TTC549 (cell line): ENCODE data around the gene NFIC.
"Not testable (repeated sequence)": the region's sequence is repeated elsewhere in the genome, so short reads cannot be mapped to it uniquely, and the experiment has no call there.

Experiments
- FAIRE-seq: peaks from 2 replicates; lab custom pipeline; 2012; peaks lifted over from hg19 to GRCh38; lab: Jason Lieb, UNC

NFIC gene

DNA sequence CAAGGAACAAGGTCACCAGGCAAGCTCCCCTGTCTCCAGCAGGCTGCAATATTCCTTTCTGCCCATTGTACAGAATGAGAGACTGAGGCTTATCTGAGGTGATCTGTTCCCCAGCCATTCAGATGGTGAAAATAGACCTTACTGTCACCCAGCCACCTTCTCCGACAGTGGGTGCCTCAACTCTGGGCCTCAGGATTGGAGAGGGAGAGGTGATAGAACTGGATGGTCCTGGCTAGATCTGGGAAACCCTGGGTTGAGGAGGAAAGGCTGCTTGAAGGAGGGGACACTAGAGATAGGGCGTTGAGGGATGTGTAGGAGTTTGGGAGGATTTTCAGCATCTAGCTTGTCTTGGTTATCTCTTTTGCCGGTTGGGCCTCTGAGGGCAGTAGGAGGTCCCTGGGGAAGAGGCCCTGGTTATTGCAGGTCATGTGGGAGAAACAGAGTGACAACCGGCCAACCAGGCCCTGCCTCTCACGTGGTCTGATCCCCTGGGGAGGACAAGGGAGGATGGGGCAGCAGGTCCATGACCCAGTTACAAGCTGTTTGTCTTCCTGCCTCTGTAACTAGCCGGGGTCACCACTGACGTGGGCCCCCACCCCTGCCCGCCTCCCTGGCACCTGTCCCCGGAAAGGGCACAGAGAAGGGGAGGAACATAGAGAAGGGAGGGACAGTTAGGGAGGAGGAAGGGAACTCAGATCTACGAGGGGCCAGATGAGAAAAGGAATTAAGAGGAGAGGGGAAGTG is 8.2 kb downstream of the NFIC start:
- no peak for FAIRE-seq

DNA sequence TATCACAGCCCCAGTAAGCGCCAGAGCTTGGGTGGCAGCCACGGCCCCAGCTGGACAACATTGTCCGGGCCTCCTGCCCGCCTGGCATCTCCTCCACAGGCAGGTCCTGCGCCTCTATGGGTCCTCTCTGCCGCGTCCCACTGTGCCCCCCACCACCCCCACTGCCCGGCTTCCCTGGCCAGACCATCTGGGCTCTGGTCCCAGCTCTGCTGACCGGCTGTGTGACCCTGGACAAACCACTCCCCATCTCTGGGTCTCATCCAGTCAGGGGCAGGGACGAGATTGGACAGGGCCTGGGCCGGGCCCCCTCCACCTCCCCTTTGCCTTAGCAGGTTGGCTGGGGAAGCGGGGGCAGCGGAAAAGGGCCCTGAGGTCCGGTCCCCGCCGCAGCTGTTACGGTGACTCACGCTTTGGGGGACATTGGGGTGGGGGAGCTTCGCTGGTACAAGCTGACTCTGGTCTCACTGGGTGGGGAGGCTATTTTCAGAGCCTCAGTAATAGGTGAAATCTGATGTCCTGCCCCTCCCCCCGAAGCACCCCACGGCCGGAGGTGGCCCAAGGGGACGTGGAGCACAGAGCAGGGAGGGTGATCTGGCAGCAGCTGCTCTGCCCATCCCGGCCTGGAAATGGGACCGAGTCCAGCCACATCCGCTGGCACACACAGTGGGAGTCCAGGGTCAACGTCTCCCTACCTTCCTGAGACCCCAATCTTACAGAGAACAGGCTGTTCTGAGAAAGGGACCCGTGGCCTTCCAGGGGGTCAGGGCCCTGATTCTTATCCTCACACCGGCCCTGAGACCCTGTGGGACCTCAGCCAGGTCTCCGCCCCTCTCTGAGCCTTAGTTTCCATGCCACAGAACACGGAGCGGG is 9.1 kb downstream of the NFIC start:
- FAIRE-seq: no peak

DNA sequence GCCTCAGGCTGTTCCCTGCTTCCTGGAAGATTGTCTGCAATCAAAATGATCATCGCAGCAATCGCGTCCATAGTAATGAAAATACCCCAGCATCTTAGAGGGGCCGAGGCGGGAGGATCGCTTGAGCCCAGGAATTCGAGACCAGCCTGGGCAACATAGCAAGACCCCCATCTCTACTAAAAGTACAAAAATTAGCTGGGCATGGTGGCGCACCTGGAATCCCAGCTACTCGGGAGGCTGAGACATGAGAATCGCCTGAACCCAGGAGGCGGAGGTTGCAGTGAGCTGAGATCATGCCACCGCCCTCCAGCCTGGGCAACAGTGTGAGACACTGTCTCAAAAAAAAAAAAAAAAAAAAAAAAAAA is 9.7 kb downstream of the NFIC start:
- not testable (repeated sequence) for FAIRE-seq

DNA sequence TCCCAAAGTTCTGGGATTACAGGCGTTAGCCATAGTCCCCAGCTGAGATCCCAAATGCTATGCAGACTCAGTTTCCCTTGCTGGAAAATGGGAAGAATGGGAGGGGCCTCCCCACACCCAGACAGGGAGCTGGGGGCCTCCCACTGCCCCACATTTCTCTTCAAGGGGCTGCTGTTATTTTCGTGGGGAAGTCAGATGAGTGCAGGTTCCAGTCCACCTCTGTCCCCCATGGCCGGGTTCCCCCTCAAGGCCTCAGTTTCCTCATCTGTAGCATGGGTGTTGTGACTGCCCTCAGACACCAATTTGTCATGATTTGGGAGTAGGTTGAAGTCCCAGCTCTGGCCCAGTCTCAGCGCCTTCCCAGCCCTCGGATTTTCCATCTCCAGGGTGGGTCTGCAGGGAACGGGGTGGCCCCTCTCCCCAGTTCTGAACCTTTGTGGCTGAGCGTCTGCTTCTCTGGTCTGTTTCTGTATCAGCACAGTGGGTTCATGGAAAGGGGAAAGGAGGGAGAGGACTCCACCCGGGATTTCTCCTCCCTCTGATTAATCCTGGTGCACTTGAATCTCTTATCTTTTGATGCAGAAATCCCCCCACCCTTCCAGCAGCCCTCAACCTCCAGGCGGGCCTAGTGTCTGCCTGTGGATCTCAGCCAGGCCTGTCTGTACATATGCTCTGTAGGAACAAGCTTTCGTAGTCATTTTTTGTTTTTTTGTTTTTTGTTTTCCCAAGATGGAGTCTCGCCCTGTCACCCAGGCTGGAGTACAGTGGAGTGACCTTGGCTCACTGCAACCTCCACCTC is 12.2 kb downstream of the NFIC start:
- FAIRE-seq: no peak

DNA sequence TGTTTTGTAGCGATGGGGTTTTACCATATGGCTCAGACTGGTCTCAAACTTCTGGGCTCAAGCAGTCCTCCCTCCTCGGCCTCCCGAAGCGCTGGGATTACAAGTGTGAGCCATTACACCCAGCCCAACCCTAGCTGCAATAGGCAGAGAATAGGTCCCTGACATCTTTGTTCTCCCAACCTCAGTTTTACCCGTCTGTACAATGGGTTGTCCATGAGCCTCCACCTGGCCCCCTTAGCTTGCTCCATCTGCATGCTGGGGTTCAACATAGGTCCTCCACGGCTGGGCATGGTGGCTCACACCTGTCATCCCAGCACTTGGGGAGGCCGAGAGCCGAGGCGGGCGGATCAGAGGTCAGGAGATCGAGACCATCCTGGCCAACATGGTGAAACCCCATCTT is 14.4 kb downstream of the NFIC start:
- FAIRE-seq: no peak

DNA sequence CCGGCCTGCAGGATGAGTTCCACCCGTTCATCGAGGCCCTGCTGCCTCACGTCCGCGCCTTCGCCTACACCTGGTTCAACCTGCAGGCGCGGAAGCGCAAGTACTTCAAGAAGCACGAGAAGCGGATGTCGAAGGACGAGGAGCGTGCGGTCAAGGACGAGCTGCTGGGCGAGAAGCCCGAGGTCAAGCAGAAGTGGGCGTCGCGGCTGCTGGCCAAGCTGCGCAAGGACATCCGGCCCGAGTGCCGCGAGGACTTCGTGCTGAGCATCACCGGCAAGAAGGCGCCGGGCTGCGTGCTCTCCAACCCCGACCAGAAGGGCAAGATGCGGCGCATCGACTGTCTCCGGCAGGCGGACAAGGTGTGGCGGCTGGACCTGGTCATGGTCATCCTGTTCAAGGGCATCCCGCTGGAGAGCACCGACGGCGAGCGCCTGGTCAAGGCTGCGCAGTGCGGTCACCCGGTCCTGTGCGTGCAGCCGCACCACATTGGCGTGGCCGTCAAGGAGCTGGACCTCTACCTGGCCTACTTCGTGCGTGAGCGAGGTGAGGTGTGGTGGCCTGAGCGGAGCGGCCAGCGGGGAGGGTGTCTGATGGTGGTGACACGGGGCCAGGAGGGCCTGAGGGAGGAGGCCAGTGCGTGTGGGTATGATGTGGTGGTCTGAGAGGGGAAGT is 15.5 kb downstream of the NFIC start:
- no peak for FAIRE-seq

DNA sequence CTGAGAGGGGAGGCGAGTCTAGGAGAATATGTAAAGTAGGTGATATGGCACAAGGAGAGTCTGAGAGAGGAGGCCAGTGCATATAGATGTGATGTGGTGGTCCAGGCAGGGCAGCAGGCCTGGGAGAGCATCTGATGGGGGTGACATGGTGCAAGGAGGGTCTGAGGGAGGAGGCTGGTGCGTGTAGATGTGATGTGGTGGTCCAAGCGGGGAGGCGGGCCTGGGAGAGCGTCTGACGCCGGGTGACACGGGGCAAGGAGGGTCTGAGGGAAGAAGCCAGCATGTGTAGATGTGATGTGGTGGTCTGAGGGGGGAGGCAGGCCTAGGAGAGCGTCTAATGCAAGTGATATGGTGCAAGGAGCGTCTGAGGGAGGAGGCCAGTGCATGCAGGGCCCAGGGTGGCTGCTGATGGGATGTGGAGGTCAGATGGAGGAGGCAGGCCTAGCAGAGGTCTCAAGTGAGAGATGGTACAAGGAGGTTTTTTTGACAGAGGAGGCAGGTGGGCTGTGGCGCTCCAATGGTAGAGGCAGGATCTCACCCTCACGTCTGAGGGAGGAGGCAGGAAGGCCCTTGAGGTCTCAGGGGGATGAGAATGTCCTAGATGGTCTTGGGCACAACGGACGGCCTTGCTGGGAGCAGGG is 16.2 kb downstream of the NFIC start:
- FAIRE-seq: no peak

DNA sequence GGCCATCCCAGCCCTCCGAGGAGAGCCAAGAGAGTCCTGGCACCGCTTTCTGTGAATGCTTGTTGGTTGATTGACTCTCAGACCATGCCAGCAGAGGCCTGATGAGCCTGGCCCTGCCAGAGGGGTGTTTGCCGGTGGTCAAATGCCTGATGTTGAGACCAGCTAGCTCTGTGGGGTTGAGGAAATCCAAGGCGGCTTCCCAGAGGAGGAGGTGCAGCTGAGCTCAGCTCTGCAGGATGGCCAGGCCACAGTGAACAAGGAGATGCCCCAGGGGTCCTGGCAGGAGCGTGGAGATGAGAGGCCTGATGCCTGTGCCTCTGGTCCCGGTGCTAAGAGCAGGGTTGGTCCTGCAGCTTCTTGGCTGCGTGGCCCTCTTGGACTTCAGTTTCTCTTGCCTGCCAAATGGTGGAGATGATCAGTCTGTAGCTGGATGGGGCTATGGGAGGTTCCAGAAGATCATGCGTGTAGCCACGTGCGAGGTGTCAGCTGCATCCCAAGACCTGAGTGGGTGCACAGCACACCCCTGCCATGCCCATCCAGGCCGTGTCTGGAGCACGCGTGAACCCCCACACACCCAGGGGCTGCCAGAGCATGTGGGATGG is 16.8 kb downstream of the NFIC start:
- FAIRE-seq: no peak

DNA sequence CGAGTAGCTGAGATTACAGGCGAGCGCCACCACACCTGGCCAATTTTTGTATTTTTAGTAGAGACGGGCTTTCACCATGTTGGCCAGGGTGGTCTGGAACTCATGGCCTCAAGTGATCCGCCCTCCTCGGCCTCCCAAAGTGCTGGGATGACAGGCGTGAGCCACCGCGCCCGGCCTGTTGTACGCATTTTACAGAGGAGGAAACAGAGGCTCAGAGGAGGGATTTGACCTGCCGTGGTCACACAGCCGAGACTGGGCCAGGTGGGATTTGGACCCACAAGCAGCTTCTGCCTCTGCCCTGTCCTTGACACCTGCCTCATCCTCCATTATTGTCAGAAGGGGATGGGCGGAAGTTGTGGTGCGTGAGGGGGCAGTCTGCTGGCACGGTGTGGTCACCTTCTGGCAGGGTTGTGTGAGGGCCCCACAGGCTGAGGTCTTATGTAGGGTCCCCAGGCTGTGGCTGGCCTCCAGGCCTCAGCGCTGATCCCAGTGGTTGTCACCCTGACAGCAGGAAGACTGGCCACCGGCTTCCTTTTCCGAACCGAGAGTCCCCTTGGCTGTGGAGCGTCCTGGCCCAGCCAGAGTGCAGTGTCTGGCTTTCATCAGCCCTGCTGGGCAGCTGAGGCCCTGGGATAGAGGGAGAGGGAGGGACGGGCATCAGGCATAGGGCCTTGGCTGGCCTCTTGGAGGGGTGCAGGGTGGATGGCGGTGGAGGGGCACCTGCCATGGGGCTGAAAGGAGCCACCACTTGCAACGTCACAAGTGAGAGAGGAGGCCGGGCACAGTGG is 20.3 kb downstream of the NFIC start:
- no peak for FAIRE-seq

DNA sequence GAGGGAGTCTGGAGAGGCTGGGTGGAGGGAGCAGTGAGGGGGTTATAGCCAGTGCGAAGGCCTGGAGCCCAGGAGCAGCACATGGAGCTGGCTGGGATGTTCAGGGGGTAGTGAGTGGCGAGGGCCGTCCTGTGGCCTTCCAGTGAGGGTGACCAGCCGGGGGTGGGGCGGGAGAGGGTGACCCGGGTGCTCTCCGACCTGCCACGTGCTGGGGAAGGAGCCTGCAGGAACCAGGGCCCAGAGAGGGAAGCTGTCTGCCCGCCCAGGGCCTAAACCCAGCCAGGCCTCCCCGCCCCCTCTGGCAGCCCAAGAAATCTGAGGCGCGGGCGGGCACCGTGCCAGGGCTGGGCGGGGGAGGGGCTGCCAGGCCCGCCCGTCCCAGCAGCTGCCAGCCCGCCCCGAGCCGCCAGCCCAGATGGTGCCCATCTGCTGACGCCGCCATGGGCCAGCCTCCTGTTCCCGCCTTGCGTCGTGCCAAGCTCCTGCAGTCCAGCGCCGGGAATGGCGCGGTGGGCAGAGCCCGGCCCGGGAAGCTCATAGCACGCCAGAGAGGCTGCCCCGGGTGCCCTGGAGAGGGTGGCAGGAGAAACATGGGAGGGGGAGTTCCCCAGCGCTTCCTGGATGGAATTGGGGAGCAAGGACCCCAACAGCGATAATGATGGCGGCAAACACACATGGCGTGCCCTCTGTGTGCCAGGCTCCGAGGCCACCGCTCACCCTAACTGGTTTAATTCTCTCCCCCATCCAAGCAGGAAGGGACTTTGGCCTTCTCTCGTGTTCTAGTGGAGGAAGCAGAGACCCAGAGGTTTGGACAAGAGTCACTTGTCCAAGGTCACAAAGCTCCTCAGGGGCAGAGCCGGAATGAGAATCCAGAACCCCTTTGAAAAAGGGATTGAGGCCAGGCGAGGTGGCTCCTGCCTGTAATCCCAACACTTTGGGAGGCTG is 21.5 kb downstream of the NFIC start:
- FAIRE-seq: no peak

DNA sequence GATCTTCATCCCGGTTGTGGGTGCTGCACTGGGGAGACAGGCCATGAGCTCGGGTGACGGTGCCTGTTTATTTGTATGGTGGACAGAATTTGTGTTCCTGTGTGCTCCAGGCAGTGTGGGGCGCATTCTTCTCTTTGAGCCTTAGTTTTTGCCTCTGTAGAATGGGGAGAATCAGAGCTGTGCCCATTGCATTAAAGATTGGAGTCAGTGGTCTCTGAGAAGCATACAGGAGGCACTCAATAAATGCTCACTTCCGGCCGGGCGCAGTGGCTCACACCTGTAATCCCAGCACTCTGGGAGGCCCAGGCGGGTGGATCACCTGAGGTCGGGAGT is 23.0 kb downstream of the NFIC start:
- FAIRE-seq: no peak

DNA sequence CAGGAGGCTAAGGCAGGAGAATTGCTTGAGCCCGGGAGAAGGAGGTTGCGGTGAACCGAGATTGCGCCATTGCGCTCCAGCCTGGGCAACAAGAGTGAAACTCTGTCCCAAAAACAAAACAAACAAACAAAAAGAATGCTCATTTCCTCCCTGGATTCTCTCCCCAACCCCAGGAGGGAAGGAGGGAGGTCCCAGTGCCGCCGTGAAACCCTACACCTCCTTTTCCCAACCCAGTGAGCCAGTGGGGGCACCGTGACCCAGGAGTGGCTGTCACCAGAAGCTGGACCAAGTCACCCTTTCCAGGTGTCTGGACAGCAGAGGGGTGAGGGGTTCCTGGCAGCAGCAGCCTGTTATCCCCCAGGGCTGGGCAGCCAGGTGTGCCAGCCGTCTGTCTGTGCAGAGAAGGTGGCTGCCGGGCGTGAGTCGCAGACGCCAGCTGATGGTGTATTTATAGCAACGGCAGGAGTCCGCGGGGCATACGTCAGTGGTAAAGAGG is 23.5 kb downstream of the NFIC start:
- no peak for FAIRE-seq

DNA sequence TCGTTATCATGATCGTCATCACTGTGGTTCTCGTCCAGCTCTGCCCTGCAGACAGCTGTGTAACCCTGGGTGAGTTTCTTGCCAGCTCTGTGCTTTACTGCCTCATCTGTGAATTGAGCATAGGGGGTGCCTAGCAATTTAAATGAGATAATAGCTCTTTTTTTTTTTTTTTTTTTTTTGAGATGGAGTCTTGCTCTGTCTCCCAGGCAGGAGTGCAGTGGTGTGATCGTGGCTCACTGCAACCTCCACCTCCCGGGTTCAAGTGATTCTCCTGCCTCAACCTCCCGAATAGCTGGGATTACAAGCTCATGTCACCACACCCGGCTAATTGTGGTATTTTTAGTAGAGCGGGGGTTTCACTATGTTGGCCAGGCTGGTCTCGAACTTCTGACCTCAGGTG is 25.5 kb downstream of the NFIC start:
- FAIRE-seq: not testable (repeated sequence)

DNA sequence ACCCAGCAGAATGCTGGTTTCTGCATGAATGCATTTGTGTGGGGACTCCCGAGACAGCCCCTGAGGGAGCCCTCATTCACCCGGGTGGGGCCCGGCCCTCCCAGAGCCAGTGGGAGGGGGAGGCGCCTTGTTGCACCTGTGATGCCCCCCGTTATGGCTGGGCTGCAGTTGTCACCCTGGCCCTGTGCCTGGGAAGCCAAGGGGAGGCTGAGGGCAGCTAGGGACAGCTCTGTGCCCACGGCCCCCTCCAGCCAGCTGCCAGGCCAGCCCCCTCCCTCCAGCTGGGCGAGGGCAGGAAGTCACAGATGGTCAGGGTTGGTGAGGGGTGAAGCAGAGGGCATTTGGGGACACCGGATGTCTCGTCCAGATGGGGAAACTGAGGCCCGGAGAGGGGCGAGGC is 26.1 kb downstream of the NFIC start:
- no peak for FAIRE-seq

DNA sequence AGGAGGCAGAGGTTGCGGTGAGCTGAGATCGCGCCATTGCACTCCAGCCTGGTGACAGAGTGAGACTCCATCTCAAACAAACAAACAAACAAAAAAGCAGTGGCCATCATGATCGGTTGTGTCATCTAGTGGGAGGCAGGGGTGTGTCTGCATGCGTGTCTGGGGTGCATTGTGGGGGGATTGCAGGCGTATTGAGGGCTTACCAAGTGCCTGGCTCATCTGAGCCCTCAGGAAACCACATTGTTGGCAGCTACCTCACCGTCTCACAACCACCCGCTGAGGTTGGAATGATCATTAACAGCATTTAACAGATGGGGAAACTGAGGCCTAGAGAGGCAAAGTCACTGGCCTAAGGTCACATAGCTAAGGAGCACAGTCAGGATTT is 30.5 kb downstream of the NFIC start:
- no peak for FAIRE-seq

DNA sequence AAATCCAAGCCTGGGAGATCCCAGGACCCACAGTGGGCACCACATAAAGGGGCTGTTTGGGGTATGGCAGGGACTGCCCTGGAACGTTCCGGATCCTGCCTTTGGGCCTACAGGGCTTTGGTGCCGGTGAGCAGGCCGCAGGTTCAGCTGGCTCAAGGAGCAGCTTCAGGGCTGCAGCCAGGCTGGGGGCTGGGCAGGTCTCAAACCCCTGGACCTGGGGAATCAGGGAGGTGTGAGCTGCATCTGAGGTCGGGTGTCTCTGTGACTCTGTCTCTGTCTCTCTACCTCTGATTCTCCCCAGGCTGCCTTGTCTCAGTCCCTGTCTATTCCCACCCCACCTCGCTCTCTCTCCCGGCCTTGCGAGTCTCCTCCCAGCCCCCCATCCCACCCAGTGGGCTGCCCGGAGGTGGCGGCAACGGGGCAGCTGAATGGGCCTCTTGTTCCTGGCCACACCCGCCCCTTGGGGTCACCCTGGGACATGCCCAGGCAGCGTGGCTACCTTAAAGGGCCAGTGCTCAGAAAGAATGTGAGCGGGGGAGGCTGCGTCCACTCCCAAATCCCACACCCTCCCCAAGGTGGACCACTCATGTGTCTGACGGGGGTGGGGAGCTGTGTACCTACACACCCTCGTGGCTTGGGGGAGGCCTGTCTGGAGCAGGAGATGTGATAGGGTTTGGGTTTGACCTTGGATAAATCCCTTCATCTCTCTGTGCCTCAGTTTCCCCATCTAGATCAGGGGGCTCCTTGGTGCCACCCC is 31.1 kb downstream of the NFIC start:
- no peak for FAIRE-seq

DNA sequence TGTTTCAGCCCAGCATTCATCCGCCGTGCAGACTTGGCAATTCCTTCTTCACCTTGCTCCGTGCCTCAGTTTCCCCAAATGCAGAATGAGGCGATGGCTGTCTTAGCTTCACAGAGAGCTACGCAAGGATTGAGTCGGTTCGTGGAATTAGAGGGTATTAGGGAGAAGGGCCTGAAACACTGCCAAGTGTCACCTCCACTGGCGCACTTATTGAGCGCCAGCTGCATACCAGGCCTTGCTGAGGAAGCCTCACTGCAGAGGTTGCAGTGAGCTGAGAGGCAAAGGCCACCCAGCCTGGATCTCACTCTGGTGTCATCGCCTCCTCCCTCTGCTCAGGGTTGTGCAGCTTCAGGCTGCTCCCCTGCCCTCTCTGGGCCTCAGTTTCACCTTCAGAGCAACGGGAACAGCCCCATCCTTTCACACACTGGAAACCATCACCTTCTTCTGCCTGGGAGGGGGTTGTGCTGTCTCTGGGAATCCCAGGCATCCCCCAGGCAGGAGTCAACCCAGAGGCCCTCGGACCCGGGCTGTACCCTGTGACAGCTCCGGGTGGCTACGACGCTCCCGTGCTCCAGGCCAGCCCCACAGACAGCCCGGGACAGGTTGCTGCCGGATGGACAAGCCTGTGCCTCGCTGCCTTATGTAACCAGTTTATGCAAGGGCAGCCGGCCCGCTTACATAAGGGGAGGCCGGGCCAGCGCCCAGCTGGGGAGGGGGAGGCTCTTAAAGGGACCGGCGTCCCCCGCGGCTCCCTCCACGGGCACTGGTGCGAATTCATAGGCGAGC is 31.9 kb downstream of the NFIC start:
- no peak for FAIRE-seq

DNA sequence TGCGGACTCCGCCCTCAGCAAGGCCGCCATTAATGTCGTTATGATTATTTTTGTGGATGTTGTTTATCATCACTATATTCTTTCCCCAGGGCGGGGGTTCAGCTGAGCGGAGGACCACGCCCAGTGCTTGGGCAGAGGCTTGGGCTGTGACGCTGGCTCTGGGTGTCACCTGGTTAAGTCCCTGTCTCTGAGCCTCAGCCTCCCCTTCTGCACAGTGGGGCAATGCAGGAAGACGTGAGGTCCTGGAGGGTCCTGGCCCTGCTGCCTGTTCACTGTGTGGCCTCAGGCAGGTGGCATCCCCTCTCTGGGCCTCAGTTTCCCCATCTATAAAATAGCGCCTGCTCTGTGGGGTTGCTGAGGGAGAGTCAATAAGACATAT is 32.5 kb downstream of the NFIC start:
- no peak for FAIRE-seq
